Measurements from ENCODE around the gene ALKBH5.
A peak's percentile ranks its signal among the peaks of the same experiment; 100 is the strongest.

The ALKBH5 gene

GRCh38 chr17:18258356-18259038, 74.9 kb downstream of the ALKBH5 start, which contains the start of gene FLII:
TSS of gene FLII (minus strand) at chr17:18258738. CDS start at chr17:18258690, 48 bp downstream.
- peak within 1 kb of the TSS; percentile 98 for H3K4me2 ChIP-seq (ENCODE audit: low read length)
- peak within 1 kb of the TSS; percentile 99 for H3K9ac ChIP-seq (ENCODE audit: low read depth, low read length)
- peaks cover 42% of the 10 kb centered on the region for H3K36me3 ChIP-seq (ENCODE audit: insufficient read depth, low read length)
- peak within 1 kb of the TSS; percentile 92 for H3K4me3 ChIP-seq (ENCODE audit: low read length)
- peaks cover 38% of the 10 kb centered on the region for H3K4me1 ChIP-seq (ENCODE audit: control insufficient read depth, insufficient read depth, low read length)
- H3K9me3 ChIP-seq (replicated peaks; ENCODE audit: low read length) = no peaks in the 10 kb centered on the region
- H3K27me3 ChIP-seq (ENCODE audit: control insufficient read depth, insufficient read depth, low read length) = no peaks in the 10 kb centered on the region

Measured in skeletal muscle satellite cell (primary cell).